HG03196 (cell line): ENCODE measurements around the gene LMCD1.
"Not testable (repeated sequence)": the region's sequence is repeated elsewhere in the genome, so short reads cannot be mapped to it uniquely, and the experiment has no call there.

Experiments
- ATAC-seq: cut with Tn5 transposase; IDR thresholded peaks from one replicate; pipeline ENCODE4 v1.9.1; 2021; ENCODE audit not compliant: unreplicated experiment

LMCD1 gene

GRCh38 chr3:8579943-8580342, 78.3 kb downstream of the LMCD1 start:
- no peak for ATAC-seq

DNA sequence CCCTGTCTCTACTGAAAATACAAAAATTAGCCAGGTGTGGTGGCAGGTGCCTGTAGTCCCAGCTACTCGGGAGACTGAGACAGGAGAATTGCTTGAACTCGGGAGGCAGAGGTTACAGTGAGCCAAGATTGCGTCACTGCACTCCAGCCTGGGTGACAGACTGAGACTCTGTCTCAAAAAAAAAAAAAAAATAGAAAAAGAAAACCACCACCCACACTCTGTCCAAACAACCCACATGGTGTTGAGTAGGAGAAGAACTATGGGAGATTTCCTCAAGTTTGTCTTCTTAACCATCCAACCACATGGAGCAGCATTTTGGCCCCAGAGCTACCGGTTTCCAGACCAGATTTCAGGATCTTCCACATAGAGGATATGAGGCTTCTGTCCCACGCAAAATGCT, 78.8 kb downstream of the LMCD1 start:
- not testable (repeated sequence) for ATAC-seq

- ATAC-seq = no peak
Measured at GRCh38 chr3:8581373-8581772, 79.8 kb downstream of the LMCD1 start.

DNA sequence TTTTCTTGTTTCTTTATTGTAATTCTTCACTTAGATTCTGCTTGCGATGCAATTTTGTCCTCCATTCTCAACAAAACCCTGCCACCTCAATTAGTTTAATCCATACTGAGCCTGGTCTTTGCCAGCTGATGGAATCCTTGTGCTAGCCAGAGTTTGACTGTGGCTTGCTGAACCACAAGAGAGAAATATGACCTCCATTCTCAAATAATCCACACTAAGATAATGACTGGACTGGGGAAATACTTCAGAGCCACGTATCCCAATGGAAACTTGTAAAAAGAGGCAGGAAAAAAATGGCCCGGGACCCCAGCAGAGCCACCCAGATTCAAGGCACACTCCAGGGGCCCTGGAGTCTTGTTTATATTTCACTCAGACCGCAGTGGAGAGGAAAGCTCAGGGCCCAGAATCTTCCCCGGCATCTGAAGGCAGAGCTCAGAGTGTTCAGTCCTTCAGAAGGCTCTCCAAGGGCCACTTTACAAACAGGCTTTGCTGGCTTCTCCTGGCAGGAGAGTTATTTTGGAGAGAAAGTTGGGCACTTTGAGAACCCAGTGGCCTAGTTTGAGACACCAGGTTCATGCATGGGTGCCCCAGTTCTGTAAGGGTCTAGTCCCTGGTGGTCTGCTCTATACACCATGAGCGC, 80.3 kb downstream of the LMCD1 start:
- ATAC-seq = no peak

DNA sequence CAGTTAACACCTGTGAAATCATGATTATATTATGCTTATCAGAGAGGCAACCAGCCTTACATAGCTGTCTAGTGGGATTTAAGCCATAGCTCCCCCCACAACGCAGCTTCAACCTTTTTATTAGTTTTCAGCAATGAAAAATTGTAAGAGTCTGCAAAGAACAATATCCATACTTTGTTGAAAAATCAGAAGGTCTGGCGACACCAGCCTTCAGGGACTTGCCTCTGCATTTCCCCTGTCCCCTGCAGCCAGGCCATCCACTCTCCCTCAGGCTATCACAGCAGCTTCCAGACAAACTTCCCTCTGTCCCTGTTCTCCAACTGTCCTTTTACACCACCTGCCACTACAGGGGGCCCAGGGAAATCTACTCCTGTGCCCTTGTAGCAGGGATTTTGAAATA, 83.0 kb downstream of the LMCD1 start:
- ATAC-seq = no peak

DNA sequence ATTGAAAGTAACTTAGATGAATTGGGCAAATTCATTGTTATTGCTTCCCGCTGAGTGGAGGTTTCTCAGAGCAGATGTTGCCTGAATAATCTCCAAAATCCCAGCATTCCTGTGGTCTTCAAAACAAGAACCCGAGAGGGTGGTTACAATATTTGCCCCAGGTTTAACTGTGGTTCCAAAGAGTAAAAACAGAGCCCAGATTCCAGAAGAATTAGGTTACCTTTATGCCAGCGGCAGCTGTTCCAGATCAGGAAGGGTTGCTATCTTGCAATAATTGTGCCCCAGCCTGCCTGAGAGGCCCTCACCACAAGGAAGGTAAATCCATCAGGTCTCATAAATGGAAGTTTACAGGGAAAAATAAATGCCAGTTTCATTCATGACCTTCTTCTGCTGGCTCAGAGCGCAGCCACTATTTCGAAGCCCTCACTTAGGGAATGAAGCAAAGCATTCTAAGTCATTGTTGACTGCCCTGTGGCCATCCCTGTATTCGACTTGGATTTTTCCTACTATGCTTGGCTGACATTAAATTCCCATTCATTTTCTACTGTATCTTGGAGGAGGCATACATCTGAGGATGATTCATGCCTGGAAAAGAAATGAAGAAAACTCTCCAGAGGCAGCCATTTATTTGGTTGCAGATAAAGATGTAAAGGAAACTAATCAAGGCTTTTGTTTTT, 88.4 kb downstream of the LMCD1 start:
- no peak for ATAC-seq

GRCh38 chr3:8593021-8593827, 91.6 kb downstream of the LMCD1 start:
- ATAC-seq = no peak

- ATAC-seq = no peak
Measured at GRCh38 chr3:8595252-8595651, 93.6 kb downstream of the LMCD1 start.

DNA sequence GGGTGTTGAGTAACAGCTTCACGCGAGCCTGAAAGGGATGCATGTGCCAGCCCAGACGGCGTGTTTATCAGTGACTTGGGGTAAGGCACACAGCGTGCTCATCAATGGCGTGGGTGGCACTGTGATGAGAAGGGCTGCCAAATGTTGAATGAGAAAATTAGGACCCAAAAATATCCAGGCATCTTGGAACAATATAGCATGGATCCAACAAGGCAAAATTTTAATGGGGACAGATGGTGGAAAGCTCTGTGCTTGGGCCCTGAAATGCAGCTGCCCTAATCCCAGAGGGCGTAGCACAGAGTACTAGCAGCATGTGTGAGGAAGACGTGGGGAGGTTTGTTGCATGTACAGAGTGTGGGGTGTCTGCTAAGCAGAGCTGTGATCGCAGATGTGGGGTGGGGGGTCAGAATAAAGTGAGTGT, 94.1 kb downstream of the LMCD1 start:
- ATAC-seq = no peak

DNA sequence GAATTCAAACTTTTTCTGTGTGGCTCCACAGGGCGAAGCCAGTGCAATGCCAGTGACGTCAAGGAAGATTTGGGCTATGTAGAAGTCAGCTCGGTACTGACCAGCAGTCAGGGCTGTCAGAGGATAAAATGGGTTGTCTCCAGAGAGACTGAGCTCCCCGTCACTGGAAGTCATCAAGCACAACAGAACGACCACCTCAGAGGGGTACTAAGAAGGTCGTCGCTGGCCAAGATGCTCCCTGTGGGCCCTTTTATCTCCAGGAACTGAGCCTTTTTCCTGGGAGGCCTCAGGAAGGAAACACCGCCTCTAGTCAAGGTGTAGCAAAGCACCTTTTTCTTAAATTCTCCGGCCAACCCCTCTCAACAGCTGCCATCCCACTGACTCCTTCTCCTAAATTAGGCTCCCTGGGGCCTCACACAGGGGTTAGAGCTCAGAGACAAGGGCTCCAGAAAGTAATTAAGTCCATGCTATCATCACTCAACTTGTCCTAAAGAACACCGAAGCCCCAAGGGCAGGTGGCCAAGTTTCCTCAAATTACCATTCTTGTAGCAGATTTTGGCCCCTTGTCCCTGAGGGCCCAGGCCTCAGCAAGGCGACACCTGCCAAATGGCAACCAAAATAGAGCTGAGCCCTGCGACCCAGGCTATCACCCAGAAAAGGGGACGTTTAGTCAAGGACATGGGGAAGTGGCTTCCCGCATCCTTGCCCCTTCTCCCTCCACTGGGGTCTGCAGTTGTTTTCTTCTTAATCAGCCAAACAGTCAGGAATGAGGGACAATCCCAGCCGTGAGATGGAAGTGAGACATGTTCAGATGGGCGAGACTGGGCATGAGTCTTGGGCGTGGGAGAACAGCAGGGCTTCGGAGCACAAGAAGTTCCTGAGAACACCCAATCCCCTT, 94.9 kb downstream of the LMCD1 start:
- no peak for ATAC-seq

DNA sequence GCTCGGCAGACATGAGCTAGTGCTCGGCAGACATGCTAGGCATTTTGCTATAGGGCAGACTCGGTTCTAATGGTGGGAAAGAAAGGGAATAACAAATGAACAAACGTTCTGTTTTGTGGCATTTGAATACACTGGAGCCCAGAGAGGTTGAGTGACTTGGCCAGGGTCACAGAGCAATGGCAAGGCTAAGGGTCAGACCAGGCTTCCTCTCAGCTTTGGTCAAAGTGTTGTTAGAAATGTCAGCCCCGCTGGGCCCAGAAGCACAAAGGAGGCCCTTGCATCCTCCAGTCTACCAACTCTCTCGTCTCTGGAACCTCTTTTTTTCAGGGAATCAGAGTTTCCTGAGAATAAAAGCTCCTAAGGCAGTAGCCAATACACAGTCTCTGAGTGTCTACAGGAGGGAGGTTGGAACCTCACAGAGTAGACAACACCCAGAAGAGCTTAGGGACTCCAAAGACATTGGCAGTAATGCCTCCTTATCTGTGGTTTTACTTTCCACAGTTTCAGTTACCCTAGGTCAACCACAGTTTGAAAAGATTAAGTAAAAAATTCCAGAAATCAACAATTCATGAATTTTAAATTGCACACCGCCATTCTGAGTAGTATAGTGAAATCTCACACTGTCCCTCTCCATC, 95.7 kb downstream of the LMCD1 start:
- no peak for ATAC-seq

DNA sequence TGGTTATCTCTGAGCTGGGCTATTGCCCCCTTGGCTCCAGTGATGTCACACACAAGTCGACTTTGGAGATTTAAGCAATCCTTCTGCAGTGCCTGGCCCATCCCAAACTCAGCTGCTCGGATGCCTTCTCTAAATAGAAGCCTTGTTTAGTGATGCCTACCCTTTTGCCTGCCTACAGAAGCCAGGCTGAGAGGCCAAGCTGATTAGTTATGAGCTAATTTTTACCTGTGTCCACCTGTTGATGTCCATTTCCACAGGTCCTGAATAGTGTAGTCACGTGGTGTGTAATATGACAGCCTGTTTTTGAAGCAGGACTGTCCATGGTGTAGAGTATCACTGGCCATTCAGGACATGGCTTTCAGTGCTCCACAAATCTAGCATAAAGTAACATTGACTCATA, 97.5 kb downstream of the LMCD1 start:
- no peak for ATAC-seq

GRCh38 chr3:8600457-8600856, 98.8 kb downstream of the LMCD1 start:
- no peak for ATAC-seq

GRCh38 chr3:8603115-8603710, 101.6 kb downstream of the LMCD1 start:
- ATAC-seq = no peak

GRCh38 chr3:8604006-8604405, 102.4 kb downstream of the LMCD1 start:
- no peak for ATAC-seq

DNA sequence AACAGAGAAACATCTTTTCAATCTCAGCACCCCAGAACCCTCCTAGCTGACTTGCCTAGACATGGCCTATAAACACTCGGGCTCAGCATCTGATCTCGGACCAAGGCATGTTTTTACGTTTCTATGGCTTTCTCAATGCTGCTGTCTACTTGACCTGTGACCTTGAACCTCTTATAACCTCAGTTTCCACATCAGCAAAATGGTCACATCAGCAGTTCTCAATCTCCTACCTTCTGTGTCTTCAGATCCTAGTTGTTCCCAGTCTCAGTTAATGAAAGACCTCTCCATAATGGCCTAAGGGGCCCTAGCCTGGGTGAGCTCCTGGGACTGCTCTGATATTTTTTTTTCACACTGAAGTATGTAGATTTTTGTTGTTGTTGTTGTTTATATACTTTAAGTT, 103.4 kb downstream of the LMCD1 start:
- no peak for ATAC-seq

DNA sequence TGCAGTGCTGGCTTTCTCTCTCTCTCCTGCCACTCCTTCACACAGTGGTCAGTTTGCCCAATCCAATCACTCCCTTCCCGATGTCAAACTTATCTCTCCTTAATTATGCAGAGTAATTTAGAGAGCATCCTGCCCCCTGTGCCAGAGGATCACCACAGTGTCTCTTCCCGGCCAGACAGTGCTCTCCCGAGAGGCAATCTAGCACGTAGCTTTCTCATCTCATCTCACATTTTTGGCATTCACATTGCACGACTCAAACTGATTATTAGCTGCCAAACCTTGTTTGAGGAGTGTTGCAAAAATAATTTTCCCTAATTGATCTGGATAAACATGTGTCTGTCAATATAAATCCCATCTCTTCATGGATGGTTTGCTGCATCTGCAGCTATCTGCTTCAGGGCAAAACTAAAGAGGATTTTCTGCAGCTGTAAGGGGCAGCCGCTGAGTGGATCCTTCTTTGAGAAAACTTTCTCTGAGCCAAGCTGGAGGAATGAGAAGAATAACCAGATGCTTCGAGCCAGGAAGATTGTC, 105.1 kb downstream of the LMCD1 start:
- no peak for ATAC-seq

GRCh38 chr3:8607234-8608040, 105.8 kb downstream of the LMCD1 start:
- no peak for ATAC-seq
